Endothelial cell of umbilical vein (primary cell): ENCODE measurements around the gene NRXN3. TPM values are rescaled to one million over a fixed set of nuclear protein-coding genes. Genes with fewer than 3 reads are reported as not detected.

Experiments
- BruUV-seq: library from RNA; stranded (reverse); fragments of 400-500 nt; replicated peaks from 2 replicates; lab custom pipeline; 2021; lab: Mats Ljungman, UMichigan
- CTCF ChIA-PET: fragments of 300-600, 350-600 bp; sonication (Branson Sonifier 250); formaldehyde crosslinking; loops from one replicate; lab custom pipeline; 2021; ENCODE audit warnings: antibody characterized with exemption, inconsistent platforms; lab: Charles Lee
- POLR2A ChIA-PET: fragments of 300-600, 350-600 bp; sonication (Branson Sonifier 250); formaldehyde crosslinking; loops from one replicate; lab custom pipeline; 2021; ENCODE audit warnings: antibody characterized with exemption, inconsistent platforms; lab: Charles Lee
- DNase-seq: peaks from one replicate; pipeline ENCODE4 v3.0.0-alpha.2; 2011; ENCODE audit warnings: low read depth, low spot score
- FAIRE-seq: peaks from 2 replicates; lab custom pipeline; 2011; peaks lifted over from hg19 to GRCh38; lab: Jason Lieb, UNC
- H2AFZ ChIP-seq: 2 replicates; pipeline ENCODE4 v1.6.0; 2012; ENCODE audit warnings: low read depth, low read length, control low read depth, inconsistent platforms
- H3K27ac ChIP-seq: 2 replicates; pipeline ENCODE4 v1.5.1; 2011; ENCODE audit warnings: low read depth, mild to moderate bottlenecking, control low read depth, low read length, moderate library complexity; ENCODE audit not compliant: insufficient read depth
- H3K27me3 ChIP-seq, 2 experiments: 2 replicates each; pipeline versions ENCODE4 v1.6.0 to v1.6.1; 2011; ENCODE audit warnings: low read length in 2 of 2, mixed read lengths in 1 of 2; ENCODE audit not compliant: control insufficient read depth in 2 of 2, insufficient read depth in 2 of 2
- H3K36me3 ChIP-seq, 2 experiments: 2 replicates in 1 of 2; 3 replicates in 1 of 2; pipeline ENCODE4 v1.5.1; 2011; ENCODE audit warnings: low read length in 2 of 2, mild to moderate bottlenecking in 1 of 2, moderate library complexity in 1 of 2; ENCODE audit not compliant: control insufficient read depth in 2 of 2, insufficient read depth in 2 of 2; ENCODE audit errors: extremely low read depth in 1 of 2
- H3K4me1 ChIP-seq: 3 replicates; pipeline ENCODE4 v1.5.1; 2011; ENCODE audit warnings: mild to moderate bottlenecking, low read length; ENCODE audit not compliant: control insufficient read depth, insufficient read depth; ENCODE audit errors: extremely low read depth
- H3K4me2 ChIP-seq: 2 replicates; pipeline ENCODE4 v1.6.1; 2011; ENCODE audit warnings: low read length, control low read depth, mixed read lengths; ENCODE audit not compliant: insufficient read depth
- H3K4me3 ChIP-seq, 3 experiments: fragments of 200-600 bp in 1 of 3; sonication (generic), shearing (Covaris generic) in 1 of 3; replicated peaks in 1 of 3; 2 replicates each; pipeline ENCODE4 v1.5.1; 2011 to 2016; ENCODE audit warnings: control low read depth in 3 of 3, low read length in 3 of 3, mild to moderate bottlenecking in 2 of 3, inconsistent platforms in 1 of 3, low read depth in 1 of 3, moderate library complexity in 1 of 3; ENCODE audit not compliant: insufficient read depth in 1 of 3
- H3K79me2 ChIP-seq: 2 replicates; pipeline ENCODE4 v1.6.0; 2012; ENCODE audit warnings: low read length, inconsistent platforms; ENCODE audit not compliant: control insufficient read depth, insufficient read depth
- H3K9ac ChIP-seq: replicated peaks from 2 replicates; pipeline ENCODE3; 2011; ENCODE audit warnings: low read length, control low read depth; ENCODE audit not compliant: insufficient read depth; ENCODE audit errors: extremely low read depth
- H3K9me1 ChIP-seq: replicated peaks from 3 replicates; pipeline ENCODE4 v1.6.0; 2011; ENCODE audit warnings: mild to moderate bottlenecking, low read length; ENCODE audit not compliant: control insufficient read depth, insufficient read depth; ENCODE audit errors: extremely low read depth
- H3K9me3 ChIP-seq: replicated peaks from 2 replicates; pipeline ENCODE4 v1.5.1; 2012; ENCODE audit warnings: low read length, inconsistent platforms; ENCODE audit not compliant: control insufficient read depth, insufficient read depth
- H4K20me1 ChIP-seq: replicated peaks from 2 replicates; pipeline ENCODE3; 2011; ENCODE audit warnings: mild to moderate bottlenecking, low read length; ENCODE audit not compliant: control insufficient read depth, insufficient read depth; ENCODE audit errors: extremely low read depth
- EZH2 ChIP-seq: IDR thresholded peaks from 2 replicates; pipeline ENCODE4 v1.6.1; 2012; ENCODE audit warnings: borderline replicate concordance, low read depth, mild to moderate bottlenecking, moderate library complexity, low read length, inconsistent platforms; ENCODE audit not compliant: severe bottlenecking
- FOS ChIP-seq: IDR thresholded peaks from 2 replicates; pipeline ENCODE4 v1.6.1; 2011; ENCODE audit warnings: mild to moderate bottlenecking, low read length, moderate library complexity, borderline replicate concordance; ENCODE audit not compliant: insufficient read depth
- GATA2 ChIP-seq: IDR thresholded peaks from 2 replicates; pipeline ENCODE4 v1.7.0; 2011; ENCODE audit warnings: low read depth, mild to moderate bottlenecking, moderate library complexity, mixed read lengths, low read length; ENCODE audit not compliant: insufficient read length, insufficient read depth
- JUN ChIP-seq: IDR thresholded peaks from 2 replicates; pipeline ENCODE4 v1.6.1; 2011; ENCODE audit warnings: borderline replicate concordance, low read depth; ENCODE audit not compliant: insufficient read length, insufficient read depth
- MYC ChIP-seq: IDR thresholded peaks from one replicate; pipeline ENCODE4 v1.6.1; 2011; ENCODE audit warnings: mild to moderate bottlenecking, low read depth, low read length
- POLR2A ChIP-seq: IDR thresholded peaks from 2 replicates; pipeline ENCODE4 v1.6.1; 2012; ENCODE audit warnings: low read depth, mild to moderate bottlenecking, control low read depth, low read length
- POLR2AphosphoS5 ChIP-seq: IDR thresholded peaks from 2 replicates; pipeline ENCODE4 v1.6.1; 2012; ENCODE audit warnings: low read depth, mild to moderate bottlenecking, control low read depth, low read length, moderate library complexity; ENCODE audit not compliant: insufficient read depth
- dilution Hi-C: fragments of 300-500 bp; cut with MboI; formaldehyde crosslinking; loops from one replicate; pipeline ENCODE4 v1.15.0; 2019; ENCODE audit warnings: low sequenced_read_pairs; ENCODE audit not compliant: extremely low pct_ligation_motif_present
- intact Hi-C: fragments of 100-400 bp; cut with micrococcal nuclease; formaldehyde crosslinking; loops from one replicate; pipeline ENCODE4 v1.10.0; 2022
- polyA plus RNA-seq, 4 experiments: library from polyadenylated mRNA; depleted of rRNA in 3 of 4; stranded (reverse) in 3 of 4; unstranded in 1 of 4; fragments of >200 nt; gene quantifications; 2 replicates each; pipeline versions ENCODE4 v1.2.1 to v1.2.3, GENCODE V29; 2011 to 2012; ENCODE audit warnings: missing spikeins in 1 of 4
- total RNA-seq: library from RNA; stranded (reverse); gene quantifications from 2 replicates; pipeline ENCODE4 v1.2.3, GENCODE V29; 2021
- TF ChIP-seq, protein P1 (sequence below), 2 donors: IDR thresholded peaks; 1 replicate in 1 of 2; 2 replicates in 1 of 2; pipeline ENCODE4 v1.5.1; 2011; ENCODE audit warnings: low read length in 2 of 2, mild to moderate bottlenecking in 2 of 2, moderate library complexity in 2 of 2, control low read depth in 1 of 2, inconsistent platforms in 1 of 2, low read depth in 1 of 2; ENCODE audit not compliant: insufficient read depth in 1 of 2; ENCODE audit errors: extremely low read depth in 1 of 2
- TF ChIP-seq, protein P2 (sequence below): IDR thresholded peaks from 2 replicates; pipeline ENCODE4 v1.6.1; 2011; ENCODE audit not compliant: insufficient read depth, insufficient read length

NRXN3 gene
- total and polyA plus RNA-seq, 2 donors (not counting 3 experiments of a cell fraction or from before 2014, with no cell fraction given), result 0.72 to 4.2 TPM

DNA sequence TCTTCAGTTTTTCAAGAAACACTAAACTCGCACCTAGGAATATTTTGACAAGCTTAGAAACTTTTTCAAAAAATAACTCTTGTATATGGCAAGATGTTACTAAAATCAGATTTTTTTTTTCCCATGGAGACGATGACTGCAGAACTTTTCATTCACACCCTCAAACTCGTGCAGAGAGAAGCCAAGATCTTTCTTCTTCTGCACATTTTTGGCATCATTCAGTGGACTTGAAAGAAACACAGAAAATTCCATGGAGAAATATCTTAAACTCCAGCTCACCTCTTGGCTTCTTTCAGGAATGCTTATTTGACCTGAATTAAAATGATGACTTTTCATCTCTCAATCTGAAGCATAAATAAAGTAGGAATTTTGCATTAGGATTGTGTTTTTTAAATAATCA, 919.4 kb downstream of the NRXN3 start:
- Histone ChIP-seq H3K4me2 (no peak overlapping the region), H3K27me3 (no peaks in the 10 kb centered on the region), H3K9me1 (no peaks in the 10 kb centered on the region), H3K36me3 (no peaks in the 10 kb centered on the region), H3K9me3 (no peaks in the 10 kb centered on the region), H3K79me2 (no peaks in the 10 kb centered on the region), H3K9ac (no peak overlapping the region), H3K27ac (no peak overlapping the region), H3K4me3 (no peak overlapping the region), H2AFZ (no peak overlapping the region), H4K20me1 (no peaks in the 10 kb centered on the region), H3K4me1 (no peaks in the 10 kb centered on the region)
- DNase-seq (no peak), FAIRE-seq (no peak)
- ChIA-PET POLR2A (no interaction called here), CTCF (interaction anchor here (1.0 to 1.4 kb wide), 4 partner anchors 9 to 19 kb away, joined by 3 to 4 read pairs (median 3); no protein-coding TSS in a partner anchor)
- TF ChIP-seq POLR2AphosphoS5 (no peak), POLR2A (no peak), FOS (no peak), EZH2 (no peak)
- intact Hi-C loops (no loop called here), dilution Hi-C loops (no loop called here)
- no TSS peak for BruUV-seq

DNA sequence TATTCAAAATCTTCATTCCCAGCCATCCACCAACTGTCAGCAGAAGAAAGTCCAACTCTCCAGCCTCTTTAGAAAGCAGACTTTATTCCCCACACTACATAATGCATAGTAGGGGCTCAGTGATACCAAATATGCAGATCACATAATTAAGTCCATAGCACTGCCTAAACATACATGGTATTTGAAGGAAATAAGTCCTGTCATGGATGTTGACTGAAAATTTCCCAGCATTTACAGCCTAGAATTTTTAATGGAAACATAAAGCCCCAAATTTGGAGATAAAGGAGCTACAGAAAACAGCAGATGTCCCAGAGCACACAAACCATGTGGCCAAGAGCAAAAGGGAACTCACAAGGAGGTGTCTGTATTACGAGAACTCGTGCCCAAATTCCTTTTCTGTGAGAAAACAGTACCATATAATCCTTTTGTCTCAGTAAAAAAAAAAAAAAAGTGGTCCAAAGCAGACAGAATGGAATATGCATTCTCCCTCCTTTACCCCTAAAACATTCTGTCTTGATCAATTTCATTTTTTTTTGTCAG, 920.5 kb downstream of the NRXN3 start:
- FAIRE-seq, result no peak
- CTCF ChIA-PET, result interaction anchor here (1.0 to 1.8 kb wide), 3 partner anchors 11 to 453 kb away, joined by 3 to 11 read pairs (median 6); no protein-coding TSS in a partner anchor

More for the DNA sequence above, 920.5 kb downstream of the NRXN3 start:
- dilution Hi-C loops, result no loop called here
- Histone ChIP-seq H3K9me1 (no peaks in the 10 kb centered on the region), H3K4me3 (no peak overlapping the region), H2AFZ (no peak overlapping the region), H3K79me2 (no peaks in the 10 kb centered on the region), H3K27ac (no peak overlapping the region), H3K4me1 (no peaks in the 10 kb centered on the region), H3K4me2 (no peak overlapping the region), H3K9ac (no peak overlapping the region), H4K20me1 (no peaks in the 10 kb centered on the region), H3K27me3 (no peaks in the 10 kb centered on the region), H3K36me3 (no peaks in the 10 kb centered on the region), H3K9me3 (no peaks in the 10 kb centered on the region)
- TF ChIP-seq POLR2AphosphoS5 (no peak), MYC (no peak), GATA2 (no peak), JUN (no peak), EZH2 (no peak), POLR2A (no peak), FOS (no peak)
- TF ChIP-seq, protein P1, sequence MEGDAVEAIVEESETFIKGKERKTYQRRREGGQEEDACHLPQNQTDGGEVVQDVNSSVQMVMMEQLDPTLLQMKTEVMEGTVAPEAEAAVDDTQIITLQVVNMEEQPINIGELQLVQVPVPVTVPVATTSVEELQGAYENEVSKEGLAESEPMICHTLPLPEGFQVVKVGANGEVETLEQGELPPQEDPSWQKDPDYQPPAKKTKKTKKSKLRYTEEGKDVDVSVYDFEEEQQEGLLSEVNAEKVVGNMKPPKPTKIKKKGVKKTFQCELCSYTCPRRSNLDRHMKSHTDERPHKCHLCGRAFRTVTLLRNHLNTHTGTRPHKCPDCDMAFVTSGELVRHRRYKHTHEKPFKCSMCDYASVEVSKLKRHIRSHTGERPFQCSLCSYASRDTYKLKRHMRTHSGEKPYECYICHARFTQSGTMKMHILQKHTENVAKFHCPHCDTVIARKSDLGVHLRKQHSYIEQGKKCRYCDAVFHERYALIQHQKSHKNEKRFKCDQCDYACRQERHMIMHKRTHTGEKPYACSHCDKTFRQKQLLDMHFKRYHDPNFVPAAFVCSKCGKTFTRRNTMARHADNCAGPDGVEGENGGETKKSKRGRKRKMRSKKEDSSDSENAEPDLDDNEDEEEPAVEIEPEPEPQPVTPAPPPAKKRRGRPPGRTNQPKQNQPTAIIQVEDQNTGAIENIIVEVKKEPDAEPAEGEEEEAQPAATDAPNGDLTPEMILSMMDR (IDR thresholded peaks at IDR 0.05; ENCODE audit: extremely low read depth in 1 of 2, insufficient read depth in 1 of 2, low read depth in 1 of 2, low read length in 2 of 2), result no peak
- TF ChIP-seq, protein P2, sequence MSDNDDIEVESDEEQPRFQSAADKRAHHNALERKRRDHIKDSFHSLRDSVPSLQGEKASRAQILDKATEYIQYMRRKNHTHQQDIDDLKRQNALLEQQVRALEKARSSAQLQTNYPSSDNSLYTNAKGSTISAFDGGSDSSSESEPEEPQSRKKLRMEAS, result no peak
- POLR2A ChIA-PET, result no interaction called here
- intact Hi-C loops, result no loop called here
- DNase-seq, result no peak
- no TSS peak for BruUV-seq
